ENCODE data around the gene RNF207. TPM values are rescaled to one million over a fixed set of nuclear protein-coding genes. Genes with fewer than 3 reads are reported as not detected.

Gene RNF207
- total RNA-seq, 6 experiments from 2014 or later: 8.4 to 20.5 (median 14.4) TPM

GRCh38 chr1:6245086-6245868 is 39.4 kb downstream of the RNF207 start:
- Histone ChIP-seq H3K36me3 (no peaks in the 10 kb centered on the region), H3K27me3 (peaks cover 5 to 41% of the 10 kb centered on the region in 2 donors), H3K9me3 (no peaks in the 10 kb centered on the region), H3K4me3 (no peak overlapping the region), H3K27ac (no peak overlapping the region), H3K4me1 (peaks cover 0 to 25% (median 0%) of the 10 kb centered on the region in 4 donors)
- peak; percentile 76 to 92 (median 84) for ATAC-seq
- TF ChIP-seq POLR2A (IDR thresholded peaks at IDR 0.05) (no peak), CTCF (IDR thresholded peaks at IDR 0.05) (peak; percentile 69 to 88 (median 76))
- DNase-seq: peak; percentile 79 to 81 (median 80)
- intact Hi-C loops (cut with DNase I): loop anchor here (5.0 to 10.0 kb wide), 5 partner anchors 97 to 190 kb away; partner anchors contain the start of gene ESPN (in 1 of the 2)
- WGBS (ENCODE audit: insufficient coverage, low coverage, low lambda C conversion rate, missing lambda C conversion rate): 4% methylated on average over 40 of the region's 79 CpGs

GRCh38 chr1:6245869-6246496 is 40.1 kb downstream of the RNF207 start:
- ATAC-seq (no peak), DNase-seq (peak in 2 of 3 donors; percentile 56 to 67)
- Histone ChIP-seq H3K36me3 (no peaks in the 10 kb centered on the region), H3K9me3 (no peaks in the 10 kb centered on the region), H3K27me3 (peaks cover 3 to 39% of the 10 kb centered on the region in 2 donors), H3K27ac (no peak overlapping the region), H3K4me3 (no peak overlapping the region), H3K4me1 (peaks cover 0 to 25% (median 0%) of the 10 kb centered on the region in 4 donors)
- TF ChIP-seq POLR2A (IDR thresholded peaks at IDR 0.05) (no peak), CTCF (IDR thresholded peaks at IDR 0.05) (no peak)
- intact Hi-C loops (cut with DNase I): loop anchor here (5.0 to 10.0 kb wide), 5 partner anchors 96 to 191 kb away; partner anchors contain the start of gene ESPN (in 1 of the 2)
- WGBS (ENCODE audit: insufficient coverage, low coverage, low lambda C conversion rate, missing lambda C conversion rate): 0% methylated on average over 4 of the region's 49 CpGs

GRCh38 chr1:6246497-6247467 is 40.9 kb downstream of the RNF207 start:
- H3K4me1 ChIP-seq: peaks cover 0 to 23% (median 0%) of the 10 kb centered on the region in 4 donors
- TF ChIP-seq POLR2A (IDR thresholded peaks at IDR 0.05): no peak
- TF ChIP-seq CTCF (IDR thresholded peaks at IDR 0.05): peak; percentile 85 to 94 (median 88)
- peak; percentile 81 to 87 (median 85) for DNase-seq
- no peak overlapping the region for H3K4me3 ChIP-seq
- H3K9me3 ChIP-seq: no peaks in the 10 kb centered on the region
- WGBS (ENCODE audit: insufficient coverage, low coverage, low lambda C conversion rate, missing lambda C conversion rate): 7% methylated on average over 13 of the region's 30 CpGs
- H3K36me3 ChIP-seq: no peaks in the 10 kb centered on the region
- peak; percentile 67 to 82 (median 78) for ATAC-seq
- peaks cover 0 to 31% of the 10 kb centered on the region in 2 donors for H3K27me3 ChIP-seq
- H3K27ac ChIP-seq: no peak overlapping the region
- intact Hi-C loops (cut with DNase I): loop anchor here (5.0 to 10.0 kb wide), 5 partner anchors 96 to 192 kb away; partner anchors contain the start of gene ESPN (in 1 of the 2)

GRCh38 chr1:6247651-6248050 is 41.7 kb downstream of the RNF207 start:
- peaks cover 0 to 28% of the 10 kb centered on the region in 2 donors for H3K27me3 ChIP-seq

More at GRCh38 chr1:6247651-6248050, 41.7 kb downstream of the RNF207 start:
- ATAC-seq (no peak), DNase-seq (peak in 1 of 3 donors; percentile 46)
- WGBS (ENCODE audit: insufficient coverage, low coverage, low lambda C conversion rate, missing lambda C conversion rate): 61% methylated on average over 5 of the region's 5 CpGs
- TF ChIP-seq CTCF (IDR thresholded peaks at IDR 0.05) (no peak), POLR2A (IDR thresholded peaks at IDR 0.05) (no peak)
- Histone ChIP-seq H3K27ac (no peak overlapping the region), H3K36me3 (no peaks in the 10 kb centered on the region), H3K9me3 (no peaks in the 10 kb centered on the region), H3K4me1 (peaks cover 0 to 19% (median 0%) of the 10 kb centered on the region in 4 donors), H3K4me3 (no peak overlapping the region)
- intact Hi-C loops (cut with DNase I): loop anchor here (5.0 to 10.0 kb wide), 5 partner anchors 95 to 193 kb away; partner anchors contain the start of gene ESPN (in 1 of the 2)
